Measurements from ENCODE around the gene ACOX2. TPM values are rescaled to one million over a fixed set of nuclear protein-coding genes. Genes with fewer than 3 reads are reported as not detected.

Gene ACOX2
- total RNA-seq, 4 donors from 2014 or later: 17.3 to 43.3 (median 23.6) TPM

DNA sequence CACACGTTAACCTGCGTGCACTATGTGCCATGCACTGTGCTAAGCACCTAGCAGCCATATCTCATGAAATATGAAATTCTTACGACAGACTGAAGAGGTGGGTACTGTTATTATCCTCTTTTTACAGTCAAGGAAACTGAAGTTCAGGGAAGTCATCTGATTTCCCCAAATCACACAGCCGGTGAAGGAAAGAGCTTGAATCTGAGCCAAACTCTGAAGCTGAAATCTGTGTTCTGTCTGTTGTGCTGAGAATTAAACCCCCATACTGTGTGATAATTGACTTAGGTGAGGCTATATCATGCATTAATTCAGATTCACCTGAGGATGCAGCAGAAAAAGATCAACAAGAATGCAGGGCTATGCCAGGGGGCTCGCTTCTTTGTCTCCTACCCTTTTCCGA lies 39.7 kb upstream of the ACOX2 start:
- 49 to 69% methylated on average over 2 to 4 of the region's 6 CpGs for WGBS, 2 donors (ENCODE audit: low coverage in 1 of 2)
- H3K9me3 ChIP-seq: no peaks in the 10 kb centered on the region
- H3K27ac ChIP-seq: peak overlapping the region; percentile 41 to 83 (median 80)
- no peak for ATAC-seq
- H3K4me3 ChIP-seq: peak overlapping the region; percentile 24 to 46
- H3K4me1 ChIP-seq: peaks cover 0 to 55% (median 0%) of the 10 kb centered on the region in 3 donors
- no peaks in the 10 kb centered on the region for H3K36me3 ChIP-seq
- TF ChIP-seq EP300 (IDR thresholded peaks at IDR 0.05) (no peak), POLR2AphosphoS5 (IDR thresholded peaks at IDR 0.05) (no peak), POLR2A (IDR thresholded peaks at IDR 0.05) (no peak)
- TF ChIP-seq, protein P1, sequence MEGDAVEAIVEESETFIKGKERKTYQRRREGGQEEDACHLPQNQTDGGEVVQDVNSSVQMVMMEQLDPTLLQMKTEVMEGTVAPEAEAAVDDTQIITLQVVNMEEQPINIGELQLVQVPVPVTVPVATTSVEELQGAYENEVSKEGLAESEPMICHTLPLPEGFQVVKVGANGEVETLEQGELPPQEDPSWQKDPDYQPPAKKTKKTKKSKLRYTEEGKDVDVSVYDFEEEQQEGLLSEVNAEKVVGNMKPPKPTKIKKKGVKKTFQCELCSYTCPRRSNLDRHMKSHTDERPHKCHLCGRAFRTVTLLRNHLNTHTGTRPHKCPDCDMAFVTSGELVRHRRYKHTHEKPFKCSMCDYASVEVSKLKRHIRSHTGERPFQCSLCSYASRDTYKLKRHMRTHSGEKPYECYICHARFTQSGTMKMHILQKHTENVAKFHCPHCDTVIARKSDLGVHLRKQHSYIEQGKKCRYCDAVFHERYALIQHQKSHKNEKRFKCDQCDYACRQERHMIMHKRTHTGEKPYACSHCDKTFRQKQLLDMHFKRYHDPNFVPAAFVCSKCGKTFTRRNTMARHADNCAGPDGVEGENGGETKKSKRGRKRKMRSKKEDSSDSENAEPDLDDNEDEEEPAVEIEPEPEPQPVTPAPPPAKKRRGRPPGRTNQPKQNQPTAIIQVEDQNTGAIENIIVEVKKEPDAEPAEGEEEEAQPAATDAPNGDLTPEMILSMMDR (IDR thresholded peaks at IDR 0.05): no peak
- H3K27me3 ChIP-seq: no peaks in the 10 kb centered on the region

DNA sequence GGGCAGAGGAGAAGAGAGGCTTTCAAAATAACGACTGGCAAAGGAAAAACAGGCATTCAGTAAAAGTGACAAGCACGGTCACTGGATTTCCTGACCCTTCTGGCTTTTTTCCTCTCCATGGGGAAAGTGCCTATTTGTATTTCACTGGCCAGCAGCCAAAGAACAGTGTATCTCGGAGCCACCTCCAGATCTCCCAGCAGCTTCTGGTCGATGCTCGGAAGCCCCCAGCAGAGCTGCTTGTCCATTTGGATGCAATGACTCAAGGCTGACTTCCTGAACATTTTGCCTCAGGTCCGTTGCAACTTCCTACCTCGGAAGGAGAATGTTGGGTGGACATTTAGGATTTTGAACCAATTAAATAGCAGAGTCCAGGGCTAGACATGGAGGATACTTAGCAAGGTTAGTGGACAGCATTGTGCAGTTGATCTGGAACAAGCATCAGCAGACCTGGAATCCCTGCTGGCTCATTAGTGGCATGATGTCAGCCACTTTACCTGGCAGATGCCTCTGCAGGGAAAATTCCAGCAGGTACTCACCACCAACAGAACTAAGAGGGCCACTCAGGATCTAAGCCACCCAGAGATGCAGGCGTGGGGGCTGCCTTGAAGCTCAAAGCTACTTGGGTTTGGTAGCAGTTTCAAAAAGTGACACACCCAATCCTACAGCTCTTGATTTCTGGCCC lies 39.1 kb upstream of the ACOX2 start:
- TF ChIP-seq, protein P1 (IDR thresholded peaks at IDR 0.05): no peak
- TF ChIP-seq POLR2A (IDR thresholded peaks at IDR 0.05) (no peak), EP300 (IDR thresholded peaks at IDR 0.05) (no peak), POLR2AphosphoS5 (IDR thresholded peaks at IDR 0.05) (no peak)
- no peaks in the 10 kb centered on the region for H3K9me3 ChIP-seq
- H3K4me1 ChIP-seq: peaks cover 0 to 55% (median 0%) of the 10 kb centered on the region in 3 donors
- WGBS, 2 donors (ENCODE audit: low coverage in 1 of 2): 33 to 86% methylated on average over 2 to 5 of the region's 8 CpGs
- H3K27me3 ChIP-seq: no peaks in the 10 kb centered on the region
- H3K36me3 ChIP-seq: no peaks in the 10 kb centered on the region
- H3K4me3 ChIP-seq: peak overlapping the region; percentile 24 to 46
- H3K27ac ChIP-seq: peak overlapping the region in 3 of 4 donors; percentile 79 to 83 (median 82)
- no peak for ATAC-seq

- Histone ChIP-seq H3K4me1 (peaks cover 0 to 55% (median 0%) of the 10 kb centered on the region in 3 donors), H3K27me3 (no peaks in the 10 kb centered on the region), H3K27ac (peak overlapping the region in 3 of 4 donors; percentile 79 to 83 (median 82)), H3K36me3 (no peaks in the 10 kb centered on the region), H3K4me3 (peak overlapping the region in 1 of 2 donors; percentile 46), H3K9me3 (no peaks in the 10 kb centered on the region)
- TF ChIP-seq, protein P1 (IDR thresholded peaks at IDR 0.05): no peak
- TF ChIP-seq POLR2AphosphoS5 (IDR thresholded peaks at IDR 0.05): no peak
- TF ChIP-seq EP300 (IDR thresholded peaks at IDR 0.05): no peak
- no peak for TF ChIP-seq POLR2A (IDR thresholded peaks at IDR 0.05)
- 73% methylated on average over 3 of the region's 4 CpGs; no CpG with 5 or more reads in 1 of the 2 donors for WGBS, 2 donors (ENCODE audit: low coverage in 1 of 2)
- ATAC-seq: no peak
Measured at GRCh38 chr3:58574682-58575081, 37.7 kb upstream of the ACOX2 start.

GRCh38 chr3:58574106-58574505 lies 37.1 kb upstream of the ACOX2 start:
- no peak for ATAC-seq
- no peaks in the 10 kb centered on the region for H3K9me3 ChIP-seq
- peak overlapping the region in 3 of 4 donors; percentile 39 to 82 (median 79) for H3K27ac ChIP-seq
- TF ChIP-seq POLR2A (IDR thresholded peaks at IDR 0.05) (no peak), POLR2AphosphoS5 (IDR thresholded peaks at IDR 0.05) (no peak), EP300 (IDR thresholded peaks at IDR 0.05) (no peak)
- TF ChIP-seq, protein P1 (IDR thresholded peaks at IDR 0.05): no peak
- 67 to 75% methylated on average over 1 to 2 of the region's 3 CpGs for WGBS, 2 donors (ENCODE audit: low coverage in 1 of 2)
- H3K4me3 ChIP-seq: peak overlapping the region in 1 of 2 donors; percentile 46
- peaks cover 0 to 5% of the 10 kb centered on the region in 2 donors for H3K36me3 ChIP-seq
- no peaks in the 10 kb centered on the region for H3K27me3 ChIP-seq
- peaks cover 0 to 56% (median 0%) of the 10 kb centered on the region in 3 donors for H3K4me1 ChIP-seq

- Histone ChIP-seq H3K27me3 (no peaks in the 10 kb centered on the region), H3K36me3 (peaks cover 0 to 5% of the 10 kb centered on the region in 2 donors), H3K27ac (peak overlapping the region in 3 of 4 donors; percentile 39 to 82 (median 79)), H3K4me1 (peaks cover 0 to 60% (median 0%) of the 10 kb centered on the region in 3 donors), H3K4me3 (peak overlapping the region in 1 of 2 donors; percentile 46), H3K9me3 (no peaks in the 10 kb centered on the region)
- 30 to 53% methylated on average over 2 to 5 of the region's 6 CpGs for WGBS, 2 donors (ENCODE audit: low coverage in 1 of 2)
- no peak for ATAC-seq
- no peak for TF ChIP-seq EP300 (IDR thresholded peaks at IDR 0.05)
- TF ChIP-seq, protein P1 (IDR thresholded peaks at IDR 0.05): no peak
- no peak for TF ChIP-seq POLR2AphosphoS5 (IDR thresholded peaks at IDR 0.05)
- TF ChIP-seq POLR2A (IDR thresholded peaks at IDR 0.05): no peak
Measured at GRCh38 chr3:58573640-58574039, 36.6 kb upstream of the ACOX2 start.

All from gastroesophageal sphincter (tissue), 4 donors.